ENCODE results near the gene GAS7.

GRCh38 chr17:9976283-9977179 is 221.9 kb downstream of the GAS7 start:
- TF ChIP-seq, protein P1, sequence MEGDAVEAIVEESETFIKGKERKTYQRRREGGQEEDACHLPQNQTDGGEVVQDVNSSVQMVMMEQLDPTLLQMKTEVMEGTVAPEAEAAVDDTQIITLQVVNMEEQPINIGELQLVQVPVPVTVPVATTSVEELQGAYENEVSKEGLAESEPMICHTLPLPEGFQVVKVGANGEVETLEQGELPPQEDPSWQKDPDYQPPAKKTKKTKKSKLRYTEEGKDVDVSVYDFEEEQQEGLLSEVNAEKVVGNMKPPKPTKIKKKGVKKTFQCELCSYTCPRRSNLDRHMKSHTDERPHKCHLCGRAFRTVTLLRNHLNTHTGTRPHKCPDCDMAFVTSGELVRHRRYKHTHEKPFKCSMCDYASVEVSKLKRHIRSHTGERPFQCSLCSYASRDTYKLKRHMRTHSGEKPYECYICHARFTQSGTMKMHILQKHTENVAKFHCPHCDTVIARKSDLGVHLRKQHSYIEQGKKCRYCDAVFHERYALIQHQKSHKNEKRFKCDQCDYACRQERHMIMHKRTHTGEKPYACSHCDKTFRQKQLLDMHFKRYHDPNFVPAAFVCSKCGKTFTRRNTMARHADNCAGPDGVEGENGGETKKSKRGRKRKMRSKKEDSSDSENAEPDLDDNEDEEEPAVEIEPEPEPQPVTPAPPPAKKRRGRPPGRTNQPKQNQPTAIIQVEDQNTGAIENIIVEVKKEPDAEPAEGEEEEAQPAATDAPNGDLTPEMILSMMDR (optimal IDR thresholded peaks at IDR 0.05 in 1 of 3, IDR thresholded peaks at IDR 0.05 in 1 of 3, conservative IDR thresholded peaks at IDR 0.05 in 1 of 3; ENCODE audit: extremely low read depth in 1 of 3, insufficient read depth in 2 of 3, low read length in 3 of 3): no peak
- TF ChIP-seq EZH2 (IDR thresholded peaks at IDR 0.05; ENCODE audit: low read length): no peak

Measured in keratinocyte (primary cell).